GM23338 (cell line): ENCODE results near the gene NXPE3. TPM values are rescaled to one million over a fixed set of nuclear protein-coding genes. Genes with fewer than 3 reads are reported as not detected.

ENCODE experiments used
- CTCF ChIP-seq, 2 experiments: fragments of 200-600 bp in 1 of 2; sonication (generic) in 1 of 2; conservative IDR thresholded peaks; 2 replicates each; pipeline versions ENCODE4 v1.5.1 to v1.6.1; 2016 to 2017; ENCODE audit warnings: antibody characterized with exemption in 2 of 2, low read depth in 2 of 2, mild to moderate bottlenecking in 2 of 2, moderate library complexity in 1 of 2
- EZH2phosphoT487 ChIP-seq: fragments of 200-600 bp; sonication (generic); IDR thresholded peaks from one replicate; pipeline ENCODE4 v1.8.1; 2018; ENCODE audit warnings: antibody characterized with exemption; ENCODE audit not compliant: unreplicated experiment
- REST ChIP-seq: IDR thresholded peaks from one replicate; pipeline ENCODE4 v1.6.1; 2018; ENCODE audit warnings: antibody characterized with exemption; ENCODE audit not compliant: unreplicated experiment
- polyA plus RNA-seq: library from polyadenylated mRNA; unstranded; fragments of >200 nt; fragmentation: Nextera tagmentation; extraction: Ambion mirVana; gene quantifications from 2 replicates; pipeline ENCODE4 v1.2.1, GENCODE V29; 2016
- total RNA-seq: library from RNA; depleted of rRNA; stranded (reverse); fragments of >200 nt; shearing (Covaris generic); gene quantifications from 2 replicates; pipeline ENCODE4 v1.2.3, GENCODE V29; 2014; rRNA removed

The NXPE3 gene
- total and polyA plus RNA-seq, 2 experiments from 2014 or later: 13.3 to 20.8 TPM

DNA sequence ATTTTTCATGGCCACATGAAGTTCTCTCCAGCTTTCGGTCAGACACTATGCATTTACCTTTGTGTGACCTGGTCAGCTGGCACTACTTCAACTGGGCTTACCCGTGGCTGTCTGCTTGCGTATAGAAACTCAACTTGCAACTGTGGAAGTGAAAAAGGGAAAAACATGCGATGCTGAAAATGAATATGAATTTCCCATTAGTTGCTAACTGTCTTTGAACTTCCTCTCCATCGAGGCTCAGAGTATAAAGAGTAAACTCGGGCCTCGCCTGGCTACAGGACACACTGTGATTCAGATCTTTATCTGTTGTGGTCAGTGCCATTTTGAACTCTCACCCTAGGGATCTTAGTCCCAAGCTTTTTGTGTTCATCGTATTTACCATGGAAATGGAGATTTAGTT is 97.1 kb downstream of the NXPE3 start (continued):
- no peak for TF ChIP-seq REST
- no peak for TF ChIP-seq CTCF (conservative IDR thresholded peaks at IDR 0.05; ENCODE audit: low read depth in 2 of 2)
- no peak for TF ChIP-seq EZH2phosphoT487

Other genes starting within 250 kb of the NXPE3 start
- gene TRMT10C, start 217.3 kb upstream of the NXPE3 start, total RNA-seq: 59.7 and 61.9 TPM in 2 replicates
- gene TRMT10C, start 217.3 kb upstream of the NXPE3 start, polyA plus RNA-seq: 133 and 145 TPM in 2 replicates
- 134 and 139 TPM in 2 replicates for gene PCNP, start 205.0 kb upstream of the NXPE3 start, total RNA-seq
- gene PCNP, start 205.0 kb upstream of the NXPE3 start, polyA plus RNA-seq: 151 and 185 TPM in 2 replicates
- 21.3 and 22.4 TPM in 2 replicates for gene ZBTB11, start 102.1 kb upstream of the NXPE3 start, total RNA-seq
- gene ZBTB11, start 102.1 kb upstream of the NXPE3 start, polyA plus RNA-seq: 6.5 and 7.7 TPM in 2 replicates
- gene RPL24, start 92.5 kb upstream of the NXPE3 start, total RNA-seq: 681 and 902 TPM in 2 replicates
- 2,092 and 2,216 TPM in 2 replicates for gene RPL24, start 92.5 kb upstream of the NXPE3 start, polyA plus RNA-seq
- 13.3 and 19.0 TPM in 2 replicates for gene CEP97, start 54.6 kb upstream of the NXPE3 start, total RNA-seq
- 4.8 and 5.0 TPM in 2 replicates for gene CEP97, start 54.6 kb upstream of the NXPE3 start, polyA plus RNA-seq
- gene NFKBIZ, start 70.3 kb downstream of the NXPE3 start, total RNA-seq: 13.1 and 18.2 TPM in 2 replicates
- 14.1 TPM in 2 replicates for gene NFKBIZ, start 70.3 kb downstream of the NXPE3 start, polyA plus RNA-seq